Measurements from ENCODE around the gene UHMK1. TPM values are rescaled to one million over a fixed set of nuclear protein-coding genes. Genes with fewer than 3 reads are reported as not detected.

Gene UHMK1
- total and polyA plus RNA-seq, 2 of the 4 experiments (the other 2 are of a cell fraction) = 15.6 to 57.9 TPM

- Histone ChIP-seq H2BK120ac (ENCODE audit: low read depth, low read length) (no peak overlapping the region), H3K9me3 (ENCODE audit: control insufficient read depth, insufficient read depth, low read length) (no peaks in the 10 kb centered on the region), H4K8ac (ENCODE audit: low read depth in 2 of 2, low read length in 2 of 2) (no peak overlapping the region), H3K27me3 (ENCODE audit: control insufficient read depth, insufficient read depth, low read length) (no peaks in the 10 kb centered on the region), H2AK5ac (ENCODE audit: low read depth, low read length) (no peak overlapping the region), H4K5ac (ENCODE audit: low read depth, low read length) (no peak overlapping the region), H3K4me2 (ENCODE audit: low read depth, low read length) (no peak overlapping the region), H4K91ac (ENCODE audit: insufficient read depth, low read depth, low read length) (0 out of 2 replicates have a peak overlapping the region, but pooled peaks have one; percentile 15), H2AFZ (replicated peaks; ENCODE audit: low read length, poor library complexity) (no peak overlapping the region), H3K14ac (replicated peaks; ENCODE audit: low read depth, low read length) (no peak overlapping the region), H3K4ac (ENCODE audit: low read depth, low read length) (no peak overlapping the region), H3K4me1 (ENCODE audit: control insufficient read depth, insufficient read depth, low read length) (peaks cover 2% of the 10 kb centered on the region; the same call in 1 of the 2 replicates), H3K9me1 (ENCODE audit: insufficient read depth, low read length) (no peaks in the 10 kb centered on the region), H2BK20ac (ENCODE audit: low read depth, low read length) (no peak overlapping the region), H3K4me3 (ENCODE audit: insufficient read depth, low read depth, low read length) (no peak overlapping the region), H2AK9ac (replicated peaks; ENCODE audit: low read depth, low read length, poor library complexity) (no peak overlapping the region), H3K23ac (ENCODE audit: low read depth, low read length) (no peak overlapping the region), H3K9ac (ENCODE audit: low read depth, low read length) (no peak overlapping the region), H3K27ac (ENCODE audit: insufficient read depth, low read length) (no peak overlapping the region), H3K79me1 (ENCODE audit: low read depth in 1 of 2, low read length in 2 of 2) (no peaks in the 10 kb centered on the region), H3K36me3 (ENCODE audit: control insufficient read depth, insufficient read depth, low read length) (no peaks in the 10 kb centered on the region), H2BK15ac (ENCODE audit: low read depth, low read length) (no peak overlapping the region), H3K56ac (ENCODE audit: extremely low read depth, insufficient read depth, low read length) (no peak overlapping the region), H2BK5ac (ENCODE audit: low read depth, low read length, poor library complexity, severe bottlenecking) (no peak overlapping the region), H3K18ac (ENCODE audit: low read depth, low read length) (no peak overlapping the region), H4K20me1 (ENCODE audit: insufficient read depth, low read length) (no peaks in the 10 kb centered on the region)
- WGBS, 2 experiments (ENCODE audit: extremely low coverage in 2 of 2, insufficient read length in 1 of 2) = no CpG with 5 or more reads among the region's 2 CpGs
- ATAC-seq (ENCODE audit: low read depth) (no peak), DNase-seq (no peak)
- TF ChIP-seq NFE2L2 (IDR thresholded peaks at IDR 0.05; ENCODE audit: low read depth, low read length) = no peak
- no peak for TF ChIP-seq CEBPB (IDR thresholded peaks at IDR 0.05; ENCODE audit: low read depth, low read length)
- TF ChIP-seq USF2 (IDR thresholded peaks at IDR 0.05; ENCODE audit: low read depth, low read length) = no peak
- TF ChIP-seq CHD1 (IDR thresholded peaks at IDR 0.05; ENCODE audit: low read depth, low read length) = no peak
- TF ChIP-seq BHLHE40 (IDR thresholded peaks at IDR 0.05; ENCODE audit: low read depth, low read length) = no peak
- no peak for TF ChIP-seq CTCF (conservative IDR thresholded peaks at IDR 0.05; ENCODE audit: low read depth, low read length)
- no peak for TF ChIP-seq SMC3 (IDR thresholded peaks at IDR 0.05; ENCODE audit: low read depth, low read length)
- TF ChIP-seq ELK1 (IDR thresholded peaks at IDR 0.05; ENCODE audit: borderline replicate concordance, low read depth, low read length) = no peak
- TF ChIP-seq POLR2A (IDR thresholded peaks at IDR 0.05; ENCODE audit: low read depth, low read length) = no peak
- no peak for TF ChIP-seq MAZ (IDR thresholded peaks at IDR 0.05; ENCODE audit: borderline replicate concordance, low read depth, low read length)
- TF ChIP-seq RAD21 (IDR thresholded peaks at IDR 0.05; ENCODE audit: low read length) = no peak
- no peak for TF ChIP-seq MXI1 (IDR thresholded peaks at IDR 0.05; ENCODE audit: borderline replicate concordance, low read depth, low read length)
- no peak for TF ChIP-seq FOS (IDR thresholded peaks at IDR 0.05; ENCODE audit: low read depth, low read length)
- CTCF ChIA-PET = interaction anchor here (0.6 kb wide), 1 partner anchor 15 kb away, joined by 3 read pairs; no protein-coding TSS in a partner anchor
- BruUV-seq (replicated peaks) = no TSS peak
- intact Hi-C loops (cut with micrococcal nuclease) = no loop called here
- POLR2A ChIA-PET (ENCODE audit: unreplicated experiment) = no interaction called here
- dilution Hi-C loops (cut with HindIII; ENCODE audit: low sequenced_read_pairs, unreplicated experiment) = no loop called here
- in situ Hi-C loops (cut with MboI; ENCODE audit: low sequenced_read_pairs) = no loop called here
These were observed 51.4 kb downstream of the UHMK1 start for GRCh38 chr1:162549001-162549400.

Data from IMR-90 (cell line).